Measurements from ENCODE around the gene FRMD4A. TPM values are rescaled to one million over a fixed set of nuclear protein-coding genes. Genes with fewer than 3 reads are reported as not detected.

The FRMD4A gene
- total RNA-seq, 1 experiment from 2014 or later = 19.6 TPM

- WGBS (ENCODE audit: extremely low coverage, insufficient read length, low lambda C conversion rate) = no CpG with 5 or more reads among the region's 3 CpGs
- Histone ChIP-seq H3K79me2 (ENCODE audit: insufficient read depth, low read length) (no peaks in the 10 kb centered on the region), H3K27me3 (ENCODE audit: insufficient read depth, low read length) (no peaks in the 10 kb centered on the region), H4K20me1 (ENCODE audit: control insufficient read depth, insufficient read depth, insufficient read length) (no peaks in the 10 kb centered on the region), H3K9me3 (ENCODE audit: control insufficient read depth, low read depth, low read length) (no peaks in the 10 kb centered on the region), H4K8ac (replicated peaks; ENCODE audit: insufficient read length, low read depth, low read length) (no peak overlapping the region), H3K4ac (ENCODE audit: low read depth, low read length) (no peak overlapping the region), H2BK15ac (ENCODE audit: low read depth, low read length) (no peak overlapping the region), H3K18ac (ENCODE audit: insufficient read length, low read depth, low read length) (no peak overlapping the region), H4K5ac (ENCODE audit: insufficient read length, low read depth, low read length) (no peak overlapping the region), H2BK120ac (ENCODE audit: low read depth, low read length, poor library complexity, severe bottlenecking) (no peak overlapping the region), H2BK5ac (ENCODE audit: insufficient read length, low read length) (no peak overlapping the region), H4K91ac (ENCODE audit: insufficient read length, low read depth, low read length) (no peak overlapping the region), H3K56ac (ENCODE audit: insufficient read length, low read depth, low read length) (no peak overlapping the region), H3K14ac (ENCODE audit: insufficient read depth, low read length) (no peak overlapping the region), H3K79me1 (ENCODE audit: insufficient read depth, low read depth, low read length, poor library complexity, severe bottlenecking) (no peaks in the 10 kb centered on the region), H3K9ac (ENCODE audit: extremely low read depth, insufficient read length, low read length) (no peak overlapping the region), H3K23ac (ENCODE audit: insufficient read length, low read depth, low read length) (no peak overlapping the region), H2AFZ (ENCODE audit: low read length) (no peak overlapping the region), H3K23me2 (ENCODE audit: insufficient read length, low read depth, low read length, poor library complexity, severe bottlenecking) (no peaks in the 10 kb centered on the region), H2AK5ac (ENCODE audit: insufficient read length, low read length) (no peak overlapping the region), H3T11ph (ENCODE audit: low read length) (no peak overlapping the region), H2BK20ac (ENCODE audit: low read depth, low read length, poor library complexity, severe bottlenecking) (no peak overlapping the region), H3K4me2 (ENCODE audit: insufficient read depth, insufficient read length, low read length) (no peak overlapping the region), H3K27ac (ENCODE audit: insufficient read length, low read depth, low read length) (no peak overlapping the region), H2BK12ac (ENCODE audit: insufficient read length, low read depth, low read length) (no peak overlapping the region), H3K4me1 (ENCODE audit: insufficient read depth, low read length) (no peaks in the 10 kb centered on the region)
- no peak for TF ChIP-seq CTCF (conservative IDR thresholded peaks at IDR 0.05)
- no peaks in the 10 kb centered on the region; the same call in 1 of the 2 replicates for H3K27me3 Mint-ChIP-seq (ENCODE audit: low read depth)
- no peaks in the 10 kb centered on the region for H3K36me3 Mint-ChIP-seq (ENCODE audit: insufficient read depth in 1 of 3, low read depth in 3 of 3)
- H3K27ac Mint-ChIP-seq = no peak overlapping the region
- no peaks in the 10 kb centered on the region for H3K9me3 Mint-ChIP-seq
- H3K4me3 Mint-ChIP-seq = no peak overlapping the region
- peaks cover 14 to 15% of the 10 kb centered on the region in 2 experiments for H3K4me1 Mint-ChIP-seq
- DNase-seq = no peak
Measured at GRCh38 chr10:14356921-14357320, 26.2 kb upstream of the FRMD4A start.

All from H9 (cell line).